ENCODE results near the gene C2orf76.

Gene C2orf76

GRCh38 chr2:119286661-119287060, 80.0 kb downstream of the C2orf76 start:
- Histone ChIP-seq H3K27ac (replicated peaks) (no peak overlapping the region), H3K27me3 (ENCODE audit: insufficient read depth, poor library complexity, severe bottlenecking) (no peaks in the 10 kb centered on the region), H3K4me3 (replicated peaks; ENCODE audit: insufficient read depth, low read length) (no peak overlapping the region)
- TF ChIP-seq POLR2AphosphoS5 (IDR thresholded peaks at IDR 0.05; ENCODE audit: low read depth): no peak
- DNase-seq (ENCODE audit: low read depth in 1 of 2, low spot score in 1 of 2): no peak

- Histone ChIP-seq H3K4me3 (replicated peaks; ENCODE audit: insufficient read depth, low read length) (no peak overlapping the region), H3K27ac (replicated peaks) (no peak overlapping the region), H3K27me3 (ENCODE audit: insufficient read depth, poor library complexity, severe bottlenecking) (no peaks in the 10 kb centered on the region)
- TF ChIP-seq POLR2AphosphoS5 (IDR thresholded peaks at IDR 0.05; ENCODE audit: low read depth): no peak
- TF ChIP-seq CTCF (IDR thresholded peaks at IDR 0.05; ENCODE audit: insufficient read depth, low read length): no peak
- TF ChIP-seq GABPA (IDR thresholded peaks at IDR 0.05; ENCODE audit: low read depth): no peak
- TF ChIP-seq, protein P1, sequence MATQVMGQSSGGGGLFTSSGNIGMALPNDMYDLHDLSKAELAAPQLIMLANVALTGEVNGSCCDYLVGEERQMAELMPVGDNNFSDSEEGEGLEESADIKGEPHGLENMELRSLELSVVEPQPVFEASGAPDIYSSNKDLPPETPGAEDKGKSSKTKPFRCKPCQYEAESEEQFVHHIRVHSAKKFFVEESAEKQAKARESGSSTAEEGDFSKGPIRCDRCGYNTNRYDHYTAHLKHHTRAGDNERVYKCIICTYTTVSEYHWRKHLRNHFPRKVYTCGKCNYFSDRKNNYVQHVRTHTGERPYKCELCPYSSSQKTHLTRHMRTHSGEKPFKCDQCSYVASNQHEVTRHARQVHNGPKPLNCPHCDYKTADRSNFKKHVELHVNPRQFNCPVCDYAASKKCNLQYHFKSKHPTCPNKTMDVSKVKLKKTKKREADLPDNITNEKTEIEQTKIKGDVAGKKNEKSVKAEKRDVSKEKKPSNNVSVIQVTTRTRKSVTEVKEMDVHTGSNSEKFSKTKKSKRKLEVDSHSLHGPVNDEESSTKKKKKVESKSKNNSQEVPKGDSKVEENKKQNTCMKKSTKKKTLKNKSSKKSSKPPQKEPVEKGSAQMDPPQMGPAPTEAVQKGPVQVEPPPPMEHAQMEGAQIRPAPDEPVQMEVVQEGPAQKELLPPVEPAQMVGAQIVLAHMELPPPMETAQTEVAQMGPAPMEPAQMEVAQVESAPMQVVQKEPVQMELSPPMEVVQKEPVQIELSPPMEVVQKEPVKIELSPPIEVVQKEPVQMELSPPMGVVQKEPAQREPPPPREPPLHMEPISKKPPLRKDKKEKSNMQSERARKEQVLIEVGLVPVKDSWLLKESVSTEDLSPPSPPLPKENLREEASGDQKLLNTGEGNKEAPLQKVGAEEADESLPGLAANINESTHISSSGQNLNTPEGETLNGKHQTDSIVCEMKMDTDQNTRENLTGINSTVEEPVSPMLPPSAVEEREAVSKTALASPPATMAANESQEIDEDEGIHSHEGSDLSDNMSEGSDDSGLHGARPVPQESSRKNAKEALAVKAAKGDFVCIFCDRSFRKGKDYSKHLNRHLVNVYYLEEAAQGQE (IDR thresholded peaks at IDR 0.05; ENCODE audit: insufficient replicate concordance, low read depth): no peak
- no peak for TF ChIP-seq SPI1 (IDR thresholded peaks at IDR 0.05; ENCODE audit: borderline replicate concordance, low read depth)
- peak in 1 of 2 experiments; percentile 50 for DNase-seq (ENCODE audit: low read depth in 1 of 2, low spot score in 1 of 2)
Measured at GRCh38 chr2:119283873-119284331, 82.7 kb downstream of the C2orf76 start.

- TF ChIP-seq POLR2AphosphoS5 (IDR thresholded peaks at IDR 0.05; ENCODE audit: low read depth) (no peak), CTCF (IDR thresholded peaks at IDR 0.05; ENCODE audit: insufficient read depth, low read length) (no peak), SPI1 (IDR thresholded peaks at IDR 0.05; ENCODE audit: borderline replicate concordance, low read depth) (no peak), GABPA (IDR thresholded peaks at IDR 0.05; ENCODE audit: low read depth) (no peak)
- TF ChIP-seq, protein P1 (IDR thresholded peaks at IDR 0.05; ENCODE audit: insufficient replicate concordance, low read depth): no peak
Measured at GRCh38 chr2:119282996-119283511, 83.6 kb downstream of the C2orf76 start.

DNA sequence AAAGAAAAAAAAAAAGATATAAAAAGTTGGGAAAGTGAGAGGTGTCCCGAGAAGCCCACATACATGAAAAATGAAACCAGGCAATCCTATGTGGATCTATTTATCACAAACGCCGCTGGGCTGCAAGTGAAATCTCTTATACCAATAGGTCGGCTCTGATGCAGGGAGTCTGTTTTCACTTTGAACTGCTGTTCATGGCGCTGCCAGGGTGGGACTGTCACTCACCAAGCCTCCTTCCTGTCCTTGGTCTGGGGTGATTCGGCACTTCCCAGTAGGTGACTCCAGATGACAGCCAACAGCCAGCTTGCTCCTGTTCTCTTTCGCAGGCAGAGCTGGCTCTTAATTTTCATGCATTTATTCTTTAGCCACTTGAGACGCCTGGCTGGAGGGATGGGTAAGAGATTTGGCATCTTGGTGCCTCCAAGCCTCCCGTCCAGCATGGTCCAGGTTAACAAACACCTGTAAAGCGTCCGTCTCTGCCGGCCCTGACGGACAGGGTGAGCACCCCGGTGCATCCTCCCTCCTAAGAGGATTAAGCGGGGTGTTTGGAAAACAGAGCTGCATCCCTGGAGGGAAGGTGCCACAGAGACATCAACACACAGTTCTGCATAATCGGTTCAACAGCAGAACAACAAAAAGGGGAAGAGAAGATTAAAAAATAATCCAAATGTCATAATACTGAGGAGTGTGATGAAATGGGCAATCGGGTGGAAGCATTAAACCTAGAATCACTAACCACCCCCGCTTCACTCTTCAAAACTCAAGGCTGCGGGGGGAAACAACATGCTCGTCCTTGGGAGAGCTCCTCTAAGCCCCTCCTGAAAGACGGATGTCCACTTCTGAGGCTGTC, 84.3 kb downstream of the C2orf76 start:
- Histone ChIP-seq H3K27me3 (ENCODE audit: insufficient read depth, poor library complexity, severe bottlenecking) (no peaks in the 10 kb centered on the region), H3K27ac (replicated peaks) (no peak overlapping the region), H3K4me3 (replicated peaks; ENCODE audit: insufficient read depth, low read length) (no peak overlapping the region)
- TF ChIP-seq POLR2AphosphoS5 (IDR thresholded peaks at IDR 0.05; ENCODE audit: low read depth) (no peak), SPI1 (IDR thresholded peaks at IDR 0.05; ENCODE audit: borderline replicate concordance, low read depth) (peak; percentile 92)
- peak in 1 of 2 experiments; percentile 50 for DNase-seq (ENCODE audit: low read depth in 1 of 2, low spot score in 1 of 2)

More at GRCh38 chr2:119282996-119283511, 83.6 kb downstream of the C2orf76 start:
- Histone ChIP-seq H3K27me3 (ENCODE audit: insufficient read depth, poor library complexity, severe bottlenecking) (no peaks in the 10 kb centered on the region), H3K27ac (replicated peaks) (no peak overlapping the region), H3K4me3 (replicated peaks; ENCODE audit: insufficient read depth, low read length) (no peak overlapping the region)
- DNase-seq (ENCODE audit: low read depth in 1 of 2, low spot score in 1 of 2): no peak
